Measurements from ENCODE around the gene TCL1B. TPM values are rescaled to one million over a fixed set of nuclear protein-coding genes. Genes with fewer than 3 reads are reported as not detected.

TCL1B gene
- total RNA-seq (2021; fragmentation: NEBNext Ultra II Directional; extraction: Animal tissue kit (Norgen Biotek cat#: 25700)), result not detected
- long read RNA-seq, result 0 reads

DNA sequence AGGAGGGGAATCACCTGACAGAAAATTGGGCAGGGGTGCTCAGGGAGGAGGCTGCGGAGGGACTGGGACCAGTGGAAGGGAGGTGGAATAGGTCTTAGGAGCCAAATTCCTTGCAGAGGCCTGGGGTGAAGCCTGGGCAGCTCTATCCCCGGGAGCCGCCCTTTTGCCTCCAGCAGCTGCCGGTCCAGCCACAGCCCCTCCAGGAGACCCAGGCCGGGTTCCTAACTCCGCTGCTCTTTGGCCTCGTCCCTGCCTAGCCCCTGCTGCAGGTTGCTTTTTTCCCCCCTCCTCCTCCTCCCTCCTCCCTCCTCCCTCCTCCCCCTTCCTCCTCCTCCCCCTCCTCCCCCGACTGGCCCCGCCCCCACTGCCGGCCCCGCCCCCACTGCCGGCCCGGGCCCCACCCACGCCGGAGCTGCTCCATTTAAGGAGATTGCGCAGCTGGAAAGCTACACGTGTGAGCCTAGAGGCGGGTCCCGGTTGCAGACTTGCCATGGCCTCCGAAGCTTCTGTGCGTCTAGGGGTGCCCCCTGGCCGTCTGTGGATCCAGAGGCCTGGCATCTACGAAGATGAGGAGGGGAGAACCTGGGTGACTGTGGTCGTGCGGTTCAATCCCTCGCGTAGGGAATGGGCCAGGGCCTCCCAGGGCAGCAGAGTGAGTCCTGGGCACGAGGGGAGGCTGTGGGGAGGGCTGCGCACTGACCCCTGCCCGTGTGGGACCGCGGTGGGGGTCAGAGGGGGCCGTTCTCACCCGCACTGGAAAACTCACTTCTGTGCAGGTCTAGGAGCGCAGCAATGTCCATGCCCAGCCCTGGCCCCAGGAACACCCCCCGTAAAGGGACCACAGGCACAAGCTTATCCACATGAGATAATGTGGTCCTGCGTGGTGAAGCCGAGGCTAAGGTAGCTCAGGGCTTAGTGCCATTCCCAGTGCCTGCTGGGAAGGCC lies at the start of gene TCL1B:
Gene TCL1B (plus strand): TSS at position 449 of the 945 bp plus-strand sequence. CDS start 42 bp downstream, at position 491.
- DNase-seq, result no peak
- H3K27ac Mint-ChIP-seq, result no peak within 1 kb of the TSS
- TF ChIP-seq, protein P1, sequence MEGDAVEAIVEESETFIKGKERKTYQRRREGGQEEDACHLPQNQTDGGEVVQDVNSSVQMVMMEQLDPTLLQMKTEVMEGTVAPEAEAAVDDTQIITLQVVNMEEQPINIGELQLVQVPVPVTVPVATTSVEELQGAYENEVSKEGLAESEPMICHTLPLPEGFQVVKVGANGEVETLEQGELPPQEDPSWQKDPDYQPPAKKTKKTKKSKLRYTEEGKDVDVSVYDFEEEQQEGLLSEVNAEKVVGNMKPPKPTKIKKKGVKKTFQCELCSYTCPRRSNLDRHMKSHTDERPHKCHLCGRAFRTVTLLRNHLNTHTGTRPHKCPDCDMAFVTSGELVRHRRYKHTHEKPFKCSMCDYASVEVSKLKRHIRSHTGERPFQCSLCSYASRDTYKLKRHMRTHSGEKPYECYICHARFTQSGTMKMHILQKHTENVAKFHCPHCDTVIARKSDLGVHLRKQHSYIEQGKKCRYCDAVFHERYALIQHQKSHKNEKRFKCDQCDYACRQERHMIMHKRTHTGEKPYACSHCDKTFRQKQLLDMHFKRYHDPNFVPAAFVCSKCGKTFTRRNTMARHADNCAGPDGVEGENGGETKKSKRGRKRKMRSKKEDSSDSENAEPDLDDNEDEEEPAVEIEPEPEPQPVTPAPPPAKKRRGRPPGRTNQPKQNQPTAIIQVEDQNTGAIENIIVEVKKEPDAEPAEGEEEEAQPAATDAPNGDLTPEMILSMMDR (IDR thresholded peaks at IDR 0.05), result no peak
- H3K36me3 Mint-ChIP-seq (ENCODE audit: low read depth), result no peaks in the 10 kb centered on the region
- H3K4me1 Mint-ChIP-seq (ENCODE audit: low read depth), result no peaks in the 10 kb centered on the region
- no peaks in the 10 kb centered on the region for H3K27me3 Mint-ChIP-seq (ENCODE audit: insufficient read depth)
- H3K9me3 Mint-ChIP-seq, result peaks cover 26% of the 10 kb centered on the region
- H3K4me3 Mint-ChIP-seq, result no peak within 1 kb of the TSS

GRCh38 chr14:95644981-95645380 lies 41.2 kb upstream of the TCL1B start:
- TF ChIP-seq, protein P1 (IDR thresholded peaks at IDR 0.05), result no peak
- no peak for DNase-seq
- no peaks in the 10 kb centered on the region for H3K36me3 Mint-ChIP-seq (ENCODE audit: low read depth)
- H3K27ac Mint-ChIP-seq, result no peak overlapping the region
- H3K27me3 Mint-ChIP-seq (ENCODE audit: insufficient read depth), result peaks cover 5% of the 10 kb centered on the region
- H3K4me3 Mint-ChIP-seq, result no peak overlapping the region
- H3K4me1 Mint-ChIP-seq (ENCODE audit: low read depth), result no peaks in the 10 kb centered on the region
- peaks cover 39% of the 10 kb centered on the region for H3K9me3 Mint-ChIP-seq

DNA sequence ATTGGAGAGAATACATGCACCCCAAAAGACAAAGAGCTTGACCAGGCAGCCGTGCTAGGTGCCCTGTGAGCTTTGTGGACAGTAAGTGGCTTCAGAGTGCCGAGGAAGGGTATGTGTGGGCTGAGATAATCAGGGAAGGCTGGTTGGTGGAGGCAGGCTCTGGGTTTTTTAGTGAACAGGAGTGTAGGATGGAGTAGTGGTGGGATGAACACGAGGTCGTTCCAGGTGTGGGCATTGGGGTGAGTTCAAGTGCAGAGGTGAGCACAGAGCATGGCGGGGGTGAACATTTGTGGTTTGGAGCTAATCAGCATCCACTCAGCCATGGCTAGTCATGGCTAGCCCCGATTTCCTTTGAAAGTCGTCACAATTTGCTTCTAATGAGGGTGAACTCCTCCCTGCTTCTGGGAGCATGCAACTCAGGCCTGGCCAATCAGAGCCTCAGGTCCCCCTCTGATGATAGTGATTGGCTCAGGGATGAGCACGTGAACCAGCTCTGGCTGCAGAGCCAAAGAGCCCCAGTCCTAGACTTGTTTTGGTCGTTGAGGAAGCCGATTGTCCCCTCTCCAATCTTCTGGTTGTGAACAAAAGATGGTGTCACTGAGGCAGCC lies 40.7 kb upstream of the TCL1B start:
- no peaks in the 10 kb centered on the region for H3K4me1 Mint-ChIP-seq (ENCODE audit: low read depth)
- peaks cover 39% of the 10 kb centered on the region for H3K9me3 Mint-ChIP-seq
- H3K27ac Mint-ChIP-seq, result no peak overlapping the region
- TF ChIP-seq, protein P1 (IDR thresholded peaks at IDR 0.05), result no peak
- no peak overlapping the region for H3K4me3 Mint-ChIP-seq
- H3K27me3 Mint-ChIP-seq (ENCODE audit: insufficient read depth), result peaks cover 6% of the 10 kb centered on the region
- no peaks in the 10 kb centered on the region for H3K36me3 Mint-ChIP-seq (ENCODE audit: low read depth)
- no peak for DNase-seq

DNA sequence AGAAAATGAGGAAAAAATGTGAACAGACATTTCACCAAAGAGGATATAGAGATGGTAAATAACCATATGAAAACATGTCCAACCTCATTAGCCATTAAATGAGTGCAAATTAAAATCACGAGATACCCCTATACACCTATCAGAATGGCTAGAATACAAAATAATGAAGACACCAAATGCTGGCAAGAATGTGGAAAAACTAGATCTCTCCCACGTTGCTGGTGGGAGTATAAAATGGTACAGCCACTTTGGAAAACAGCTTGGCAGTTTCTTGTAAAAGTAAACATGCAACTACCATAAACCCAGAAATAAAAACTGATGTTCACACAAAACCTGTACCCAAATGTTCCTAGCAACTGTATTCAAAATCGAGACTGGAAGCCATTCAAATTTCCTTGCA lies 38.3 kb upstream of the TCL1B start:
- Mint-ChIP-seq H3K4me1 (ENCODE audit: low read depth) (no peaks in the 10 kb centered on the region), H3K27me3 (ENCODE audit: insufficient read depth) (peaks cover 10% of the 10 kb centered on the region), H3K9me3 (peaks cover 42% of the 10 kb centered on the region), H3K36me3 (ENCODE audit: low read depth) (no peaks in the 10 kb centered on the region), H3K4me3 (no peak overlapping the region), H3K27ac (no peak overlapping the region)
- no peak for DNase-seq
- TF ChIP-seq, protein P1 (IDR thresholded peaks at IDR 0.05), result no peak

DNA sequence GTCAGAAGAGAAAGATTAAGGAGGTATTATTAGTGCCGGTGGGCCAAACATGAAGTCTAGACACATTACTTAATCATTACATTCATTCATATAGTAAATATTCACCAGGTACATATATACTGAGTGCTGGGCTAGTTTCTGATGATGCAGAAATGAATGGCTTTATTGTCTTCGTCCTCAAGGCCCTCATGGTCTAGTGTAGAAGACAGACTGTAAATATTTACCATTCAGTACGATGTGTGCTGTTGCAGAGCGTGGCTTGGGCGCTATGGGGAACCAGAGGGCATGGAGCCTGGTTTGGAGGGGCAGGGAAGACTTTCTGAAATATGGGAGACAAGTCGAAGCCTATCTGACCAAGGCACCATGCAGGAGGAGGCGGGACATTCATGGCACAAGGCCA lies 37.0 kb upstream of the TCL1B start:
- TF ChIP-seq, protein P1 (IDR thresholded peaks at IDR 0.05), result no peak
- Mint-ChIP-seq H3K4me1 (ENCODE audit: low read depth) (no peaks in the 10 kb centered on the region), H3K27me3 (ENCODE audit: insufficient read depth) (peaks cover 10% of the 10 kb centered on the region)

More for the DNA sequence above, 37.0 kb upstream of the TCL1B start:
- Mint-ChIP-seq H3K27ac (no peak overlapping the region), H3K36me3 (ENCODE audit: low read depth) (no peaks in the 10 kb centered on the region), H3K4me3 (no peak overlapping the region), H3K9me3 (peaks cover 48% of the 10 kb centered on the region)
- no peak for DNase-seq
